ENCODE measurements around the gene NPAS3. TPM values are rescaled to one million over a fixed set of nuclear protein-coding genes. Genes with fewer than 3 reads are reported as not detected.

The NPAS3 gene
- total and polyA plus RNA-seq, 8 donors = 0.23 to 2.8 (median 1.4) TPM

DNA sequence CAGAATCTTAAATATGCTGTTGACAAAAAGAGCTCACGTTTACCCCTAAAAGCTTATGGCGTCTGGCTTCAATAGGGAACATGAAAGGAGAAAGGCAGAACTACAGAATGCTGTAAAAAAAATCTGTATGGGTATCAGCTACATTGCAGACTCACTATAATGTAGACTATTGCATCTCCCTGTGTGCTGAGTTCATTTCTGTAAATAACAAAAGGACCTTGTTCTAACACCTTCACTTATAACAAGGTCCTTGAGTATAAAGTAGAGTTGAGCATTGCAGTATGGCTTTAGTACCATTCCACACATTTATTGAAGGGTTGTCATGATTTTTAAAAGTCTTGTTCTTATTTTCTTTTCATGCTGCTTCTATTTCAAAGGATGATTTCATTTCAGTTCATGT, 165.3 kb downstream of the NPAS3 start:
- WGBS, 2 donors = 69 to 72% methylated on average over 2 of the region's 2 CpGs
- no peaks in the 10 kb centered on the region for H3K4me1 ChIP-seq
- no peaks in the 10 kb centered on the region for H3K27me3 ChIP-seq
- ATAC-seq (no peak), FAIRE-seq (no peak), DNase-seq (no peak)
- intact Hi-C loops (cut with DNase I) = no loop called here
- H3K27ac ChIP-seq = no peak overlapping the region
- no peaks in the 10 kb centered on the region for H3K36me3 ChIP-seq
- H3K4me3 ChIP-seq = no peak overlapping the region
- TF ChIP-seq, protein P1, sequence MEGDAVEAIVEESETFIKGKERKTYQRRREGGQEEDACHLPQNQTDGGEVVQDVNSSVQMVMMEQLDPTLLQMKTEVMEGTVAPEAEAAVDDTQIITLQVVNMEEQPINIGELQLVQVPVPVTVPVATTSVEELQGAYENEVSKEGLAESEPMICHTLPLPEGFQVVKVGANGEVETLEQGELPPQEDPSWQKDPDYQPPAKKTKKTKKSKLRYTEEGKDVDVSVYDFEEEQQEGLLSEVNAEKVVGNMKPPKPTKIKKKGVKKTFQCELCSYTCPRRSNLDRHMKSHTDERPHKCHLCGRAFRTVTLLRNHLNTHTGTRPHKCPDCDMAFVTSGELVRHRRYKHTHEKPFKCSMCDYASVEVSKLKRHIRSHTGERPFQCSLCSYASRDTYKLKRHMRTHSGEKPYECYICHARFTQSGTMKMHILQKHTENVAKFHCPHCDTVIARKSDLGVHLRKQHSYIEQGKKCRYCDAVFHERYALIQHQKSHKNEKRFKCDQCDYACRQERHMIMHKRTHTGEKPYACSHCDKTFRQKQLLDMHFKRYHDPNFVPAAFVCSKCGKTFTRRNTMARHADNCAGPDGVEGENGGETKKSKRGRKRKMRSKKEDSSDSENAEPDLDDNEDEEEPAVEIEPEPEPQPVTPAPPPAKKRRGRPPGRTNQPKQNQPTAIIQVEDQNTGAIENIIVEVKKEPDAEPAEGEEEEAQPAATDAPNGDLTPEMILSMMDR (IDR thresholded peaks at IDR 0.05) = no peak
- no peaks in the 10 kb centered on the region for H3K9me3 ChIP-seq

DNA sequence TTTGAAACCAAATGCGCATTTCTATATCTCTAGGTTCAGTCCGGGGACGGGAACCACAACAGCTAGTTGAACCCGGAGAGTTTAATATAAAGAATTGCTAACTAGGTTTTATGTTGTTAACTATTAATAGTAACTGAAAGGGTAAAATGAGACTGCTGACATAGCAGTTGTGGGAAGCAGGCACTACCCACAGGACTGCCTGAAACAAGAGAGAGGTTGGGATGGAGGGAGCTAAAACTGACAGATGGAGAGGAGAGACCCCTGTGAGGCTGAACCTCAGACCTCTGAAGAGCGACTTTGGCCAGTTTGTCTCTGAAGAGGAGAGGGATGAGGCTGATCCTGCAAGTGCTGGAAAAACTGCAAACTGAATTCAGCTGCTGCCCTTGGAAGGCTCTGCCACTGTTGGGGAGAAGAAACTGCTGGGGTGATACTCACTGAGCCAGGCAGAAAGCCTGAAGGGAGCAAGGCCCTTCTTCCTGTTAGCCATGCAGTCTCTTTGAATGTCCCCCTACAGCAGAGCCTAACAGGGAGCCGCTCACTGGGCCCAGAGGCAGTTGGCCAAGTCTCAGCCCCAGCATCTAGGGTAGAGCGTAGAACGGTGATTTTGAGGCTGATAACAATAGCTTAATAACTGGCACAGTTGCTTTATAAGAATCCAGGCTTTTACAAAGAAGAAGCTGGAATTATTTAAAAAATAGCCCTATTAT, 172.2 kb downstream of the NPAS3 start:
- H3K4me1 ChIP-seq = no peaks in the 10 kb centered on the region
- TF ChIP-seq, protein P1 (IDR thresholded peaks at IDR 0.05) = no peak
- no peak overlapping the region for H3K4me3 ChIP-seq
- DNase-seq = no peak
- H3K9me3 ChIP-seq = no peaks in the 10 kb centered on the region
- intact Hi-C loops (cut with DNase I) = no loop called here
- no peak for FAIRE-seq
- no peaks in the 10 kb centered on the region for H3K27me3 ChIP-seq
- WGBS, 2 donors = 69 to 72% methylated on average over 8 of the region's 8 CpGs
- H3K36me3 ChIP-seq = no peaks in the 10 kb centered on the region
- H3K27ac ChIP-seq = no peak overlapping the region
- no peak for ATAC-seq

DNA sequence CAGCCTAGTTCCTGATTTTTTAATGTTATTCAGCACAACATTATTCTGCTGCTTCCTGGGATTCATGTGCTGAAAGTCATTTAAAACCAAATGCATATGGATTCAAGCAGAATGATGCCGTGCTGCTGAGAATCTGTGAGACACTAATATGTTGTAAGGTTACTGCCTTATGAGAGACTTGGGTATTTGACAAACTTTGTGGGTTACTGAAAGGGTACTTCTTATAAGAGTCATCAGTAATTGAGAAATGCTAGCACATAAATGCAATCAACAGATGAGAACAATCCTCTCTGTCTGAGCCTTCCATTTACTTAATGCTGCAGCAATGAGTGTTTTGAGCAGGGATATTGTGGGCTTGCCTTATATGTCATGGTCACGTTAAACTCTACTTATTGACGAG, 175.7 kb downstream of the NPAS3 start:
- FAIRE-seq (no peak), ATAC-seq (no peak), DNase-seq (no peak)
- TF ChIP-seq, protein P1 (IDR thresholded peaks at IDR 0.05) = no peak
- WGBS, 2 donors = 69 to 81% methylated on average over 3 of the region's 3 CpGs
- no peak overlapping the region for H3K4me3 ChIP-seq
- no peaks in the 10 kb centered on the region for H3K4me1 ChIP-seq
- intact Hi-C loops (cut with DNase I) = no loop called here
- H3K36me3 ChIP-seq = no peaks in the 10 kb centered on the region
- no peaks in the 10 kb centered on the region for H3K27me3 ChIP-seq
- no peaks in the 10 kb centered on the region for H3K9me3 ChIP-seq
- no peak overlapping the region for H3K27ac ChIP-seq

DNA sequence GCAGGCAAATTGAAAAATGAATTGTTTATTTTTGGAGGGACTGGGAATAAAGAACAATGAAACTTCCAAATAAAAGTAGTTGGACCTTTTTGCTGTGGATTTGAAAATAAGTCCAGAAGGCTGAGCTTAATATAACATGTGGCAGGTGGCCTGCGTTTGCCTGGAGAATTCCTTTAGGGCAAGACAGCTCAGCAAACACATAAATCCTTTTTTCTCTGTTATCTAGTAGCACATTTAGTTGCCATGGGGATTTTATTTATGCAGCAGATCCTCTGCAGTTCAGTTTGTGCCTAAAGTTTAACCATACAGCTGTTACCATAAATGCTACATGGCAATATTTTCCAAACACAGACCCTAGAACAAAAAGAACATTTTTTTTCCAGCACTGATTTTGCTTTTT, 180.0 kb downstream of the NPAS3 start:
- FAIRE-seq (peak; percentile 51), DNase-seq (no peak), ATAC-seq (peak in 2 of 4 donors; percentile 77 to 79)
- Histone ChIP-seq H3K27me3 (no peaks in the 10 kb centered on the region), H3K4me1 (no peaks in the 10 kb centered on the region), H3K9me3 (no peaks in the 10 kb centered on the region), H3K4me3 (no peak overlapping the region), H3K36me3 (no peaks in the 10 kb centered on the region), H3K27ac (no peak overlapping the region)
- TF ChIP-seq, protein P1 (IDR thresholded peaks at IDR 0.05) = no peak
- 2 to 6% methylated on average over 1 of the region's 1 CpG for WGBS, 2 donors
- intact Hi-C loops (cut with DNase I) = no loop called here

DNA sequence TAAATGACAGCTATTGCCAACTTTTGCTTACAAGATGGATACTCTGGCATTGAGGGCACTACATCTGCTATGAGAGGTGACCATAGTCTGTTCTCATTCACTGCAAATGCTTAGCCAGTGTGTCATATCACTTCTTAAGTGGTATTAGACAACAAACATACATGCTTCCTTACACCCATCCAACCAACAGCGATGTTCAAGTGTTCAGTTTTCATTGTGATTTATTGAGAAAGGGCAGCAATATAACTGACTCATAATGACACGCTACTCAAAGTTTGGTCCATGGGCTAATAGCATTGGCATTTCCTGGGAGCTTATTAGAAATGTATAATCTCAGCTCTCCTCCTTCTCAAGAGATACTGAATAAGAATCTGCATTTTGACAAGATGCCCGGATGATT, 181.7 kb downstream of the NPAS3 start:
- H3K4me3 ChIP-seq = no peak overlapping the region
- no peak for FAIRE-seq
- intact Hi-C loops (cut with DNase I) = no loop called here
- no peaks in the 10 kb centered on the region for H3K4me1 ChIP-seq
- H3K36me3 ChIP-seq = no peaks in the 10 kb centered on the region
- WGBS, 2 donors = 64 to 81% methylated on average over 3 of the region's 3 CpGs
- no peak overlapping the region for H3K27ac ChIP-seq
- TF ChIP-seq, protein P1 (IDR thresholded peaks at IDR 0.05) = no peak
- H3K27me3 ChIP-seq = no peaks in the 10 kb centered on the region
- no peaks in the 10 kb centered on the region for H3K9me3 ChIP-seq
- no peak for DNase-seq
- ATAC-seq = no peak

Measured in pancreas (tissue), 10 donors.